A673 (cell line): ENCODE data around the gene CCT6A. TPM values are rescaled to one million over a fixed set of nuclear protein-coding genes. Genes with fewer than 3 reads are reported as not detected.

Source experiments
- BruUV-seq: library from RNA; stranded (reverse); fragments of 400-500 nt; replicated peaks from 2 replicates; lab custom pipeline; 2021; lab: Mats Ljungman, UMichigan
- CTCF ChIA-PET: fragments of 300-600 bp; sonication (Branson Sonifier 250); formaldehyde crosslinking; loops from one replicate; lab custom pipeline; 2022; ENCODE audit warnings: antibody characterized with exemption; lab: Charles Lee
- POLR2A ChIA-PET: fragments of 300-600 bp; sonication (Branson Sonifier 250); formaldehyde crosslinking; loops from one replicate; lab custom pipeline; 2022; ENCODE audit warnings: antibody characterized with exemption; ENCODE audit not compliant: low non-redundant PET; lab: Charles Lee
- DNase-seq: peaks from one replicate; pipeline ENCODE4 v3.0.0-alpha.2; 2015; ENCODE audit warnings: low spot score
- H3K27ac ChIP-seq: fragments of 200-600 bp; sonication (generic); 2 replicates; pipeline ENCODE4 v1.5.1; 2016; ENCODE audit warnings: mixed run types, low read depth, mild to moderate bottlenecking, mixed read lengths, antibody characterized with exemption, low read length; ENCODE audit not compliant: poor library complexity, severe bottlenecking
- H3K27me3 ChIP-seq: fragments of 200-600 bp; sonication (generic); replicated peaks from 2 replicates; pipeline ENCODE4 v1.6.1; 2017; ENCODE audit warnings: mixed run types, low read depth, mild to moderate bottlenecking, mixed read lengths, antibody characterized with exemption, low read length; ENCODE audit not compliant: insufficient read depth, poor library complexity
- H3K36me3 ChIP-seq: fragments of 200-600 bp; sonication (generic); 2 replicates; pipeline ENCODE4 v1.6.1; 2016; ENCODE audit warnings: mixed run types, mild to moderate bottlenecking, mixed read lengths, antibody characterized with exemption, low read length; ENCODE audit not compliant: insufficient read depth, poor library complexity, severe bottlenecking
- H3K4me1 ChIP-seq: fragments of 200-600 bp; sonication (generic); 2 replicates; pipeline ENCODE4 v1.6.1; 2017; ENCODE audit warnings: mixed run types, mild to moderate bottlenecking, mixed read lengths, antibody characterized with exemption, low read length; ENCODE audit not compliant: insufficient read depth, poor library complexity, severe bottlenecking
- H3K4me3 ChIP-seq: fragments of 200-600 bp; sonication (generic); 2 replicates; pipeline ENCODE4 v1.5.1; 2016; ENCODE audit warnings: low read depth, mixed run types, mild to moderate bottlenecking, mixed read lengths, low read length; ENCODE audit not compliant: poor library complexity, severe bottlenecking
- H3K9me3 ChIP-seq: fragments of 200-600 bp; sonication (generic); 2 replicates; pipeline ENCODE4 v1.6.1; 2016; ENCODE audit warnings: mixed run types, low read depth, mild to moderate bottlenecking, mixed read lengths, antibody characterized with exemption, low read length; ENCODE audit not compliant: poor library complexity, severe bottlenecking
- EZH2 ChIP-seq: fragments of 200-600 bp; sonication (generic); IDR thresholded peaks from 2 replicates; pipeline ENCODE4 v1.6.1; 2017; ENCODE audit warnings: borderline replicate concordance, low read depth, mild to moderate bottlenecking, mixed read lengths, antibody characterized with exemption, low read length; ENCODE audit not compliant: poor library complexity, severe bottlenecking
- intact Hi-C: fragments of 100-400 bp; cut with micrococcal nuclease; formaldehyde crosslinking; loops from one replicate; pipeline ENCODE4 v1.10.0; 2022; ENCODE audit not compliant: unreplicated experiment
- total RNA-seq: library from RNA; stranded (reverse); gene quantifications from 2 replicates; pipeline ENCODE4 v1.2.3, GENCODE V29; 2021
- TF ChIP-seq, protein P1 (sequence below): fragments of 300-800, 200-600 bp; sonication (generic); conservative IDR thresholded peaks from 2 replicates; pipeline ENCODE4 v1.5.1; 2017; ENCODE audit warnings: low read depth, mild to moderate bottlenecking, antibody characterized with exemption, low read length, moderate library complexity, mixed read lengths

Gene CCT6A
- total RNA-seq, 1 experiment from 2014 or later, result 359 TPM

DNA sequence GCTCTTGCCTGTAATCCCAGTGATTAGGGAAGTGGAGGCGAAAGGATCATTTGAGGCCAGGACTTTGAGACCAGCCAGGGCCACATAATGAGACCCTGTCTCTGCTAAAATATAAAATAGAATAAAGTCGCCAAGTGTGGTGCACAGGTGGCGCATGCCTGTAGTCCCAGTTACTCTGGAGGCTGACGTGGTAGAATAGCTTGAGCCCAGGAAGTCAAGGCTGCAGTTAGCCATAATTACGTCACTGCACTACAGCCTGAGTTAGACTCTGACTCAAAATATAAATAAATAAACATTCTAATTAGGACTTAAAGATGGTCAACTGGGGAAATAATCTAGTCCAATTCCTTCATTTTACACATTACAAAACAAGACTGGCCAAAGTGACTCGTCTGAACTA, 53.9 kb downstream of the CCT6A start:
- TSS peak; percentile 69 for BruUV-seq
- POLR2A ChIA-PET, result no interaction called here
- H3K4me3 ChIP-seq, result peak overlapping the region; percentile 99
- peak overlapping the region; percentile 88 for H3K27ac ChIP-seq
- H3K4me1 ChIP-seq, result no peaks in the 10 kb centered on the region
- peaks cover 40% of the 10 kb centered on the region for H3K36me3 ChIP-seq
- intact Hi-C loops, result no loop called here
- DNase-seq, result peak; percentile 35
- H3K27me3 ChIP-seq, result no peaks in the 10 kb centered on the region
- CTCF ChIA-PET, result interaction anchor here (1.1 kb wide), 1 partner anchor 31 kb away, joined by 3 read pairs; no protein-coding TSS in a partner anchor
- no peak for TF ChIP-seq EZH2
- TF ChIP-seq, protein P1, sequence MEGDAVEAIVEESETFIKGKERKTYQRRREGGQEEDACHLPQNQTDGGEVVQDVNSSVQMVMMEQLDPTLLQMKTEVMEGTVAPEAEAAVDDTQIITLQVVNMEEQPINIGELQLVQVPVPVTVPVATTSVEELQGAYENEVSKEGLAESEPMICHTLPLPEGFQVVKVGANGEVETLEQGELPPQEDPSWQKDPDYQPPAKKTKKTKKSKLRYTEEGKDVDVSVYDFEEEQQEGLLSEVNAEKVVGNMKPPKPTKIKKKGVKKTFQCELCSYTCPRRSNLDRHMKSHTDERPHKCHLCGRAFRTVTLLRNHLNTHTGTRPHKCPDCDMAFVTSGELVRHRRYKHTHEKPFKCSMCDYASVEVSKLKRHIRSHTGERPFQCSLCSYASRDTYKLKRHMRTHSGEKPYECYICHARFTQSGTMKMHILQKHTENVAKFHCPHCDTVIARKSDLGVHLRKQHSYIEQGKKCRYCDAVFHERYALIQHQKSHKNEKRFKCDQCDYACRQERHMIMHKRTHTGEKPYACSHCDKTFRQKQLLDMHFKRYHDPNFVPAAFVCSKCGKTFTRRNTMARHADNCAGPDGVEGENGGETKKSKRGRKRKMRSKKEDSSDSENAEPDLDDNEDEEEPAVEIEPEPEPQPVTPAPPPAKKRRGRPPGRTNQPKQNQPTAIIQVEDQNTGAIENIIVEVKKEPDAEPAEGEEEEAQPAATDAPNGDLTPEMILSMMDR, result no peak
- H3K9me3 ChIP-seq, result no peaks in the 10 kb centered on the region

DNA sequence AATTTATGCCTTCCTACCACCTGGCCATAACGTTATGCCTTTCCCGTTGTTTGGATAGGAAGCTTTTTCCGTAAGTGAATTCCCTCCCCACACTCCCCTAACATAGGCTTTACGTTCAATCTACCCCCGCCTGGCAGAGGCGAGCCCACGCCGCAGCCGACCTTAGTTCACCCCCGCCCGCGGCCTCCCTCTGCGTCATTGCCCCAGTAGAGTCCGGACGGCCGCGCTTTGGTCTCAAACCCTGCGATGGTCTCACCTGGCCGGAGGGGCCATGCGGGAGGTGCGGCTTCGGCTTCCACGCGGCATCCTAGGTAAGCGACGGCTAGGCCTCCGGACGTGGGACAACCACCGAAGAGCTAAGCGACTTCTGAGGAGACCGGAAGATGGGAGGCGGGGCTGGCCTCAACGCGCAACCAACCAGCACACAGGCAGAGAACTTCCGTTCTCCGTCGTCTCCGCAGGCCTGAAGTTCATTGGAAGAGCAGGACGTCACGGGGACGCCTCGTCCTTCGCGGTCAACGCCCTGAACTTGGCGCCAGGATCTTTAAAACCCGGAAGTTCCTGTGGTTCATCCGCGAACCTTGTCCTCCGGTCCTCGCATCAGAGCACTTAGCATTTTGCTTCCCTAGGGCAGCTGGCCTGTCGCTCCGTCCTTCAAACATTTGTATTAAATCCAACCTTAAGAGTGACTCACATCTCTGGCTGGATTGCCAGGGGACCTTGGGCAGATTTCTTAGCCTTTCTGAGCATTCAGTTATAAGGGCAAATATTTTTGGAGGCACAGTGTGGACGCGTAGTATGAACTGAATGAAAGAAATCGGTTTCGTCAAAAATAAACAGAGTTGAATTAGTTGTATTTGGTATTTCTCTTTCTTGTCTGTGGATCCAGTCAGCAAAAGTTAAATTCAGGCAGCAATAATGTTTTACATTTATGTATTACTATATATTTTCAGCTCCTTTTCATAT, 54.8 kb downstream of the CCT6A start, which contains the start of gene CHCHD2:
Gene CHCHD2 (minus strand): TSS at position 369 of the 966 bp plus-strand sequence. CDS start 63 bp downstream, at position 306.
- CTCF ChIA-PET, result interaction anchor here (1.1 kb wide), 1 partner anchor 31 kb away, joined by 3 read pairs; no protein-coding TSS in a partner anchor
- Histone ChIP-seq H3K27ac (peak within 1 kb of the TSS; percentile 88), H3K27me3 (no peaks in the 10 kb centered on the region), H3K4me1 (no peaks in the 10 kb centered on the region), H3K36me3 (peaks cover 32% of the 10 kb centered on the region), H3K9me3 (no peaks in the 10 kb centered on the region), H3K4me3 (peak within 1 kb of the TSS; percentile 99)
- POLR2A ChIA-PET, result interaction anchor here (0.6 kb wide), 1 partner anchor 19 kb away, joined by 4 read pairs; no protein-coding TSS in a partner anchor
- DNase-seq, result peak; percentile 99
- BruUV-seq, result no TSS peak
- no peak for TF ChIP-seq EZH2
- TF ChIP-seq, protein P1, result no peak
- intact Hi-C loops, result no loop called here

DNA sequence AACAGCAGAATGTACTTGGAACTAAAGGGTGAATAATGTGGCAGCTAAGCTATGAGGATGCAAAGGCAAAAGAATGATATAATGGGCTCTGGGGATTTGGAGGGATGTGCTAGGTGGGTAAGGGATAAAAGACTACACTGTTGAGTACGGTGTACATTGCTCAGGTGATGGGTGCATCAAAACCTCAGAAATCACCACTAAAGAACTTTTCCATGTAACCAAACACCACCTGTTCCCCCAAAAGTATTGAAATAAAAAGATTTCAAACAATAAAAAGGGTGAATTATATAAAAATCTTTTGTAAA, 56.3 kb downstream of the CCT6A start:
- ChIA-PET CTCF (no interaction called here), POLR2A (no interaction called here)
- no TSS peak for BruUV-seq
- DNase-seq, result no peak
- Histone ChIP-seq H3K4me3 (no peak overlapping the region), H3K36me3 (peaks cover 17% of the 10 kb centered on the region), H3K27me3 (no peaks in the 10 kb centered on the region), H3K27ac (no peak overlapping the region), H3K4me1 (no peaks in the 10 kb centered on the region), H3K9me3 (no peaks in the 10 kb centered on the region)
- TF ChIP-seq, protein P1, result no peak
- intact Hi-C loops, result no loop called here
